Progenitor cell of endocrine pancreas (in vitro differentiated cells): ENCODE results near the gene TBC1D20. TPM values are rescaled to one million over a fixed set of nuclear protein-coding genes. Genes with fewer than 3 reads are reported as not detected.

Experiments
- DNase-seq: peaks from one replicate; pipeline ENCODE4 v3.0.0; 2021; ENCODE audit warnings: low spot score; ENCODE audit not compliant: unreplicated experiment
- H3K27ac Mint-ChIP-seq: 2 replicates; pipeline ENCODE4 v1.8.0; 2021; ENCODE audit warnings: mild to moderate bottlenecking, moderate library complexity, mixed read lengths
- H3K27me3 Mint-ChIP-seq: 2 replicates; pipeline ENCODE4 v1.8.0; 2021; ENCODE audit warnings: mixed read lengths
- H3K36me3 Mint-ChIP-seq: 2 replicates; pipeline ENCODE4 v1.8.0; 2022; ENCODE audit warnings: mixed read lengths; ENCODE audit not compliant: insufficient read depth
- H3K4me1 Mint-ChIP-seq: 2 replicates; pipeline ENCODE4 v1.8.0; 2021; ENCODE audit warnings: low read depth, mixed read lengths
- H3K4me3 Mint-ChIP-seq: 2 replicates; pipeline ENCODE4 v1.8.0; 2021; ENCODE audit warnings: low read depth, mild to moderate bottlenecking, moderate library complexity, mixed read lengths
- H3K9me3 Mint-ChIP-seq: 2 replicates; pipeline ENCODE4 v1.8.0; 2021; ENCODE audit warnings: low read depth, mixed read lengths
- total RNA-seq: library from RNA; stranded (reverse); gene quantifications from 2 replicates; pipeline ENCODE4 v1.2.1, GENCODE V29; 2021
- TF ChIP-seq, protein P1 (sequence below): fragments of 200-600 bp; sonication (generic); IDR thresholded peaks from one replicate; pipeline ENCODE4 v1.5.0; 2021; ENCODE audit warnings: antibody characterized with exemption, mild to moderate bottlenecking; ENCODE audit not compliant: unreplicated experiment

The TBC1D20 gene
- total RNA-seq, 1 donor from 2014 or later, result 33.2 TPM

GRCh38 chr20:434221-434620 lies 28.1 kb downstream of the TBC1D20 start:
- no peaks in the 10 kb centered on the region for H3K4me1 Mint-ChIP-seq
- peak overlapping the region; percentile 41 for H3K27ac Mint-ChIP-seq
- no peaks in the 10 kb centered on the region for H3K27me3 Mint-ChIP-seq
- TF ChIP-seq, protein P1, sequence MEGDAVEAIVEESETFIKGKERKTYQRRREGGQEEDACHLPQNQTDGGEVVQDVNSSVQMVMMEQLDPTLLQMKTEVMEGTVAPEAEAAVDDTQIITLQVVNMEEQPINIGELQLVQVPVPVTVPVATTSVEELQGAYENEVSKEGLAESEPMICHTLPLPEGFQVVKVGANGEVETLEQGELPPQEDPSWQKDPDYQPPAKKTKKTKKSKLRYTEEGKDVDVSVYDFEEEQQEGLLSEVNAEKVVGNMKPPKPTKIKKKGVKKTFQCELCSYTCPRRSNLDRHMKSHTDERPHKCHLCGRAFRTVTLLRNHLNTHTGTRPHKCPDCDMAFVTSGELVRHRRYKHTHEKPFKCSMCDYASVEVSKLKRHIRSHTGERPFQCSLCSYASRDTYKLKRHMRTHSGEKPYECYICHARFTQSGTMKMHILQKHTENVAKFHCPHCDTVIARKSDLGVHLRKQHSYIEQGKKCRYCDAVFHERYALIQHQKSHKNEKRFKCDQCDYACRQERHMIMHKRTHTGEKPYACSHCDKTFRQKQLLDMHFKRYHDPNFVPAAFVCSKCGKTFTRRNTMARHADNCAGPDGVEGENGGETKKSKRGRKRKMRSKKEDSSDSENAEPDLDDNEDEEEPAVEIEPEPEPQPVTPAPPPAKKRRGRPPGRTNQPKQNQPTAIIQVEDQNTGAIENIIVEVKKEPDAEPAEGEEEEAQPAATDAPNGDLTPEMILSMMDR, result no peak
- H3K4me3 Mint-ChIP-seq, result no peak overlapping the region
- H3K36me3 Mint-ChIP-seq, result peaks cover 15% of the 10 kb centered on the region
- no peaks in the 10 kb centered on the region for H3K9me3 Mint-ChIP-seq
- no peak for DNase-seq

DNA sequence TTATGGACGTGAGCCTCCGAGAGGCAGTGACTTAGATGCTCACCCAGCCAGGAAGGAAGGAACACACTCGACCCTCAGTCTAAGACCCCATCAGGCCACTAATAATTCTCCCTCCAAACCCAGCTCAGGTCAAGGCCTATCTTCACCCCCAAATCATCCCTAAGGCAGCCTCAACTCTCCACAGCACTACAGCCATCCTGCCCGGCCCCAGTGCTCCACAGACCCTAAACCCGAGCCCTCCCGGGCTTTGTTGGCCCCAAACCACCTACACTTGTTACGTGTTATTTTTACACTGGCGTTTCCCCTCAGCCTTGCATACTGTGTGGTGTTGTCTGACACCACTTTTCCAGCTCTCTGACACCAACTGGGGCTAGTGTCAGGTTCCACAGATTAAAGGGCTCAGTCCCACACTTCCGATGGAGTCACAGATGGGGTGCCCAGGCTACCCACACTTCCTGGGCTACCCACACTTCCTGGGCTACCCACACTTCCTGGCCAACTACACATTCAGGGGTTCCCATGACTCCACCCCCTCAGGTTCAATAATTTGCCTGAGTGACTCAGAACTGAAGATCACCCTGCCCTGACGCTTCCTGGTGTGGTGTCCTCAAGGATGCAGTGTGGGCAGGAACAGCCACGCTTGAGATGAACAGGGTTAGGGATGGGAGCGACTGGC lies 28.9 kb downstream of the TBC1D20 start:
- Mint-ChIP-seq H3K36me3 (peaks cover 12% of the 10 kb centered on the region), H3K4me1 (no peaks in the 10 kb centered on the region), H3K9me3 (no peaks in the 10 kb centered on the region)

DNA sequence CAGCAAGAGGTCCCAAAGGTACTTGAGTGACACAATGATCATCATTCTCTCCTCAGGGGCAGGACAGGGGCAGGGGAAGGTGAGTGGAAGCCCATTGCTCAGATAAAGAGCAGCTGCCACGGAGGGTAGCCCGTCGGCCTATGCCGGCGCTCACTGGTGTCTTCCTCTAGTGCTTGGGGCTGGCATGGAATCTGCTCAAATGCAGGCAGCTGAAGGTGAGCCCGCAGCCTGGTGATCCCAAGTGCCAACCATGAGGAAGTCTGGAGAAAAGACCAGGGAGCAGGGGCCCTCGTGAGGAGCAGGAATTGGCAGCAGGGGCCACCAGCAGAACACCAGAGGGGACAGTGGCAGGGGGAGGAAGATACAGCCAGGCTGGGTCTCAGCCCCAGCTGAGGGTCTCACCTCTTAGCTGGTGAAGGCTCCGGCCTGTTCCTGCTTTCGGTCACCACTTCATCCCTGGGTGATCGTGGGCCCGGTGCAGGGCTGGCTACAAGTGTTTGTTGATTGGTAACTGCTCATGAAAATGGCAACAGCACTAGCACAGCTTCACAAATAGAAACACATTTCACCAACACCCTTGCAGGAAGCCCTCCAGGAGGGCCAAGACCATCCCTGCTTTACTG lies 29.5 kb downstream of the TBC1D20 start:
- Mint-ChIP-seq H3K27ac (no peak overlapping the region), H3K4me3 (no peak overlapping the region), H3K4me1 (no peaks in the 10 kb centered on the region), H3K36me3 (peaks cover 12% of the 10 kb centered on the region), H3K27me3 (no peaks in the 10 kb centered on the region), H3K9me3 (no peaks in the 10 kb centered on the region)
- TF ChIP-seq, protein P1, result no peak
- DNase-seq, result no peak

More for the DNA sequence above, 28.9 kb downstream of the TBC1D20 start:
- Mint-ChIP-seq H3K27me3 (no peaks in the 10 kb centered on the region), H3K4me3 (no peak overlapping the region), H3K27ac (peak overlapping the region; percentile 69)
- DNase-seq, result no peak
- TF ChIP-seq, protein P1, result no peak

DNA sequence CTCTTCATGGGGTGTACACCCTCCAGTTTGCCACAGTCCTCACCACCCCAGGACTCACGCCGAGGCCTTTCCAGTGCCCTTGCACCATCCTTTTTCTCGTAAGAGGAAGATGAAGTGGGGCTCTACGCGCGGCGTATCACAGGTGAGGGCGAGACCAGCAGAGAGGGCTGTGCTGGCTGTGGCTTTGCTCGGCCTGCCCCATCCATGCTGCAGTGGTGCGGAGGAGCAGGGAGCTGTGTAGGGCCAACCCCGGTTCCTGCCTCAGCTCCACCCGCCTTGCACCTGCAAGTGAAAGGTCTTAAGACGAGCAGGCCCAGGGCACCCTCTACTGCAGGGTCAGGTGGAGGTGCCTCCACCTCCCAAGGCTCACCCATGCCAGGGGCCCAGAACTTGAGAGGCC lies 30.1 kb downstream of the TBC1D20 start:
- Mint-ChIP-seq H3K27me3 (no peaks in the 10 kb centered on the region), H3K4me3 (no peak overlapping the region), H3K36me3 (peaks cover 9% of the 10 kb centered on the region), H3K9me3 (no peaks in the 10 kb centered on the region), H3K4me1 (no peaks in the 10 kb centered on the region), H3K27ac (no peak overlapping the region)
- DNase-seq, result no peak
- TF ChIP-seq, protein P1, result no peak

DNA sequence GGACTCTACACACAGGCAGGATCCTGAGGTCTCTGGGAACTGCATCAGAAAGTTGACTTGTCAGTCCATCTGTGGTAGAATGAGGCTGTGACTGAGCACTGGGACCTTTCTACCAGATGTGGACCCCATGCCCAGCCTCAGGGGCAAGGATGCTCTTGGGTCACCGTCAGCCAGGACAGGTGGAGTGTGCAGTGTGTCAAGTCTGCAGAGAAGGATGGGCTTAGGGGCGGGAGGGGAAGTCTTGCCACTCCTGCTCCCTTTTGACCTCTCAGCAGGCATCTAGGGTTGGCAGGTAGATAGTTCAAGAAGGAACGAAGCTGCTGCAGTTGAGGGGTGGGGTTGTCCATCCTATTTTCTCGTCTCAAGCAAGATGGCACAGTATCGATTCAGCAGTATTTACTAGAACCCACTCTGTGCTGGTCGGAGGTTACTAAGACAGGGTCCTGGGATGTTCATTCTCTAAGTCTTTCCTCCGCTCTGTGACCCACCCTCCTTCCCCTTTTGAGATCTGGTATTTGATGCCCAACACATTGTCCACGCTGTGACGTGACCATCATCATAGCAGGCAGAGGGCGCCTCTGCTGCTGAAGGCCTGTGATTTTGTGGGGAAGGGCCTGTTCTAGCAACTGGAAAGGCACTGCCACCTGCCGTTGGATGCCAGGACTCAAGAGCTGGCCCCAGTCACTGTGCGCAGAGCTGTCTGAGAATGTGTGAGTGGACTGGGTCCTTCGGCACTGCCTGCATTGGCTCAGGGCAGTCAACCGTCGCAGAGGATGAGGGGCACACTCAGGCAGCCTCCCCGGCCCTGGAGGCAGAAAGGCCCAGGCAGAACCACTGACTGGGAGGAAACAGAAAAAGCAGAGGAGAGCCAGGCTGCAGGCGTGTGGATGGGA lies 31.1 kb downstream of the TBC1D20 start:
- TF ChIP-seq, protein P1, result peak; percentile 63
- no peaks in the 10 kb centered on the region for H3K9me3 Mint-ChIP-seq
- no peak overlapping the region for H3K4me3 Mint-ChIP-seq
- H3K27ac Mint-ChIP-seq, result no peak overlapping the region
- peak; percentile 36 for DNase-seq
- no peaks in the 10 kb centered on the region for H3K4me1 Mint-ChIP-seq
- no peaks in the 10 kb centered on the region for H3K27me3 Mint-ChIP-seq
- peaks cover 8% of the 10 kb centered on the region for H3K36me3 Mint-ChIP-seq
